RWPE1 (cell line): ENCODE data around the gene SRP14.
"Not testable (repeated sequence)": the region's sequence is repeated elsewhere in the genome, so short reads cannot be mapped to it uniquely, and the experiment has no call there.

ENCODE experiments used
- CTCF ChIA-PET: fragments of 350-600 bp; sonication (Branson Sonifier 250); formaldehyde crosslinking; extraction: SDS; loops from one replicate; lab custom pipeline; 2021; lab: Yijun Ruan, JAX
- POLR2A ChIA-PET: fragments of 400-600 bp; formaldehyde crosslinking; extraction: SDS; loops from one replicate; lab custom pipeline; 2020; ENCODE audit warnings: antibody characterized with exemption; ENCODE audit not compliant: low non-redundant PET; lab: Yijun Ruan, JAX
- DNase-seq: peaks from one replicate; pipeline ENCODE4 v3.0.0; 2012; ENCODE audit warnings: low spot score
- H3K27ac ChIP-seq: fragments of 450-650 bp; 2 replicates; pipeline ENCODE4 v1.5.1; 2017
- TF ChIP-seq, protein P1 (sequence below): fragments of 450-650 bp; conservative IDR thresholded peaks from 2 replicates; pipeline ENCODE4 v1.5.1; 2017; ENCODE audit warnings: low read depth, mild to moderate bottlenecking

The SRP14 gene

GRCh38 chr15:40040293-40040635 is 1.3 kb upstream of the SRP14 start:
- no peak for DNase-seq
- CTCF ChIA-PET, result interaction anchor here (3.6 kb wide), 1 partner anchor 64 kb away, joined by 20 read pairs; no protein-coding TSS in a partner anchor
- peak overlapping the region; percentile 91; the same call in 1 of the 2 replicates for H3K27ac ChIP-seq
- TF ChIP-seq, protein P1, sequence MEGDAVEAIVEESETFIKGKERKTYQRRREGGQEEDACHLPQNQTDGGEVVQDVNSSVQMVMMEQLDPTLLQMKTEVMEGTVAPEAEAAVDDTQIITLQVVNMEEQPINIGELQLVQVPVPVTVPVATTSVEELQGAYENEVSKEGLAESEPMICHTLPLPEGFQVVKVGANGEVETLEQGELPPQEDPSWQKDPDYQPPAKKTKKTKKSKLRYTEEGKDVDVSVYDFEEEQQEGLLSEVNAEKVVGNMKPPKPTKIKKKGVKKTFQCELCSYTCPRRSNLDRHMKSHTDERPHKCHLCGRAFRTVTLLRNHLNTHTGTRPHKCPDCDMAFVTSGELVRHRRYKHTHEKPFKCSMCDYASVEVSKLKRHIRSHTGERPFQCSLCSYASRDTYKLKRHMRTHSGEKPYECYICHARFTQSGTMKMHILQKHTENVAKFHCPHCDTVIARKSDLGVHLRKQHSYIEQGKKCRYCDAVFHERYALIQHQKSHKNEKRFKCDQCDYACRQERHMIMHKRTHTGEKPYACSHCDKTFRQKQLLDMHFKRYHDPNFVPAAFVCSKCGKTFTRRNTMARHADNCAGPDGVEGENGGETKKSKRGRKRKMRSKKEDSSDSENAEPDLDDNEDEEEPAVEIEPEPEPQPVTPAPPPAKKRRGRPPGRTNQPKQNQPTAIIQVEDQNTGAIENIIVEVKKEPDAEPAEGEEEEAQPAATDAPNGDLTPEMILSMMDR, result no peak
- POLR2A ChIA-PET, result interaction anchor here (0.7 kb wide), 1 partner anchor 201 kb away, joined by 5 read pairs; no protein-coding TSS in a partner anchor

DNA sequence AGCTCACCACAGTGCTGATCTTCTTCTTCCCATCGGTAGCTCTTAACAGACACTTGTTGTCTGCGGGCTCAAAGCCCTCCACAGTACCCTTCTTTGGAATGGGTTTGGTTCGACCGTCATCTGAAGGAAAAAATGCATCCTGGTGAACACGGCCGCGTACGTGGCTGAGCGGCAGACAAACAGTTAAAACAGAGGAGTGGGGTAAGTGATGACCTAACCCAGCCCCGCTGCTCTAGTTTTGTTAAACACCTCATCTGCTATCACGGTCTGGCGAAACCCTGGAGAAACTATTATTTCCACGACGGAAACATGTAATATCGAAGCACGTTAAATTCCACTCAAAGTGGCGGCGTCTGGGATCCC is 725 bp downstream of the SRP14 start:
- CTCF ChIA-PET, result interaction anchor here (0.5 to 3.6 kb wide), 2 partner anchors 66 to 104 kb away, joined by 3 to 20 read pairs; no protein-coding TSS in a partner anchor
- DNase-seq, result no peak
- POLR2A ChIA-PET, result no interaction called here
- TF ChIP-seq, protein P1, result no peak
- H3K27ac ChIP-seq, result peak overlapping the region; percentile 91

DNA sequence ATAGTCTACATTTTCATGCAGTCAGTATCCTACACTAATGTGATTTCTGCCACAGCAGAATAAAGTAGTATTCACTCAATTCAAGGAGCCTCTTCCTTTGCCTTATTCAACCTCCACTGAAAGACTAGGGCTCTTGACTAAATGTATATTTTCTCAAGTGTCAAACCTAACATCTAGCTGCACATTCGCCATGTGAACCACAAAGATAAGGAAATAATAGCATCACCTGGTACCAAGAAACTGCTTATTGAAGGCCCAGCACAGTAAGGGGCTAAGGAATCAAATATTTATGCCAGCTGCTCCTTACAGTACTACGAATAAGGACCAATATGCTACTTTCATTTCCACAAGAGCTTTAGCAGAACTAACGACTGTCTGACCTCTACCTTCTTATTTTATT is 1.3 kb downstream of the SRP14 start:
- ChIA-PET CTCF (interaction anchor here (0.5 to 1.2 kb wide), 3 partner anchors 66 to 338 kb away, joined by 3 read pairs; no protein-coding TSS in a partner anchor), POLR2A (interaction anchor here (0.6 kb wide), 1 partner anchor 116 kb away, joined by 3 read pairs; no protein-coding TSS in a partner anchor)
- DNase-seq, result no peak
- TF ChIP-seq, protein P1, result no peak
- H3K27ac ChIP-seq, result no peak overlapping the region

DNA sequence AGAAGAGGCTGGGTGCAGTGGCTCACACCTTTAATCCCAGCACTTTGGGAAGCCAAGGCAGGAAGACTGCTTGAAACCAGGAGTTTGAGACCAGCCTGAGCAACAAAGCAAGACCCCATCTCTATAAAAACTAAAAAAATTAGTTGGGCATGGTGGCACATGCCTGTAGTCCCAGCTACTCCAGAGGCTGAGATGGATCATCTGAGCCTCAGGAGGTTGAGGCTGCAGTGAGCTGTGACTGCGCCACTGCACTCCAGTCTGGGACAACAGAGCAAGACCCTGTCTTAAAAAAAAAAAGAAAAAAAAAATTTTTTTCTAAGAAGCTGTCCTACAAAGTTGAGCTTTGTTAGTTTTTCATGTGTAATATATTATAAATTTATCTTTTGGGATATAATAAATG is 3.8 kb downstream of the SRP14 start:
- POLR2A ChIA-PET, H3K27ac ChIP-seq, DNase-seq: not testable (repeated sequence)
- CTCF ChIA-PET, result interaction anchor here (0.6 to 1.1 kb wide), 3 partner anchors 69 to 156 kb away, joined by 3 to 6 read pairs (median 3); no protein-coding TSS in a partner anchor

DNA sequence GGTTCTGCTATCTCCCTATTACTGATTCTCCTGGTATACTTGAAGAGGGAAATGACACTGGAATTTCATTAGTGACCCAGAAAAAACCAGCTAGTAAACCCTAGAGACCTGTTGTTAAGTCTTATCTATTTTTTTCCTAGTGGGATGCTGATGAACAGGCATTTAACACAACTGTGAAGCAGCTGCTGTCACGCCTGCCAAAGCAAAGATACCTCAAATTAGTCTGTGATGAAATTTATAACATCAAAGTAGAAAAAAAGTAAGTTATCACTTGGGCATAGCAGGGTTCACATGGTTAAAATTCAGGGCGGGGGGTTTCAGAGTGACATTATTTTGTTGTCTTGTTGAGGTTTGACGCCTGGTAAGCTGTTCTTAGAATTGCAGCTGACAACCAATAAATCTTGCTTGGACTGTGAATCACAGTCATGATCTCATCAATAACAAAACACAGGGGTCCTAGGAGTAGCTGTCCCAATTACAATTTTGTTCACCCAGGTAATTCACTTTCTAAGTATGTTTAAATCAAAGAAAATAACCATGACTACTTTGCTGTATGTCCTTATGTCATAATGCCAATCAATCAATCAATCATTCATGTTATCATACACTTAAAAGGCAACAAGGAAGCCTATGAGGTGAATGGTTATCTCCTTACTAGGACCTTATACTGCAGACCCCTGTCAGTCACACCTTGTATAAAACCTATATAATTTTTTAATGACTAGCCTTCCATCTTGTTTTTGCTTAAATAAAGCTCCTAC is 4.6 kb downstream of the SRP14 start:
- ChIA-PET CTCF (interaction anchor here (0.6 kb wide), 1 partner anchor 157 kb away, joined by 3 read pairs; no protein-coding TSS in a partner anchor), POLR2A (no interaction called here)
- H3K27ac ChIP-seq, result no peak overlapping the region
- TF ChIP-seq, protein P1, result no peak
- no peak for DNase-seq

DNA sequence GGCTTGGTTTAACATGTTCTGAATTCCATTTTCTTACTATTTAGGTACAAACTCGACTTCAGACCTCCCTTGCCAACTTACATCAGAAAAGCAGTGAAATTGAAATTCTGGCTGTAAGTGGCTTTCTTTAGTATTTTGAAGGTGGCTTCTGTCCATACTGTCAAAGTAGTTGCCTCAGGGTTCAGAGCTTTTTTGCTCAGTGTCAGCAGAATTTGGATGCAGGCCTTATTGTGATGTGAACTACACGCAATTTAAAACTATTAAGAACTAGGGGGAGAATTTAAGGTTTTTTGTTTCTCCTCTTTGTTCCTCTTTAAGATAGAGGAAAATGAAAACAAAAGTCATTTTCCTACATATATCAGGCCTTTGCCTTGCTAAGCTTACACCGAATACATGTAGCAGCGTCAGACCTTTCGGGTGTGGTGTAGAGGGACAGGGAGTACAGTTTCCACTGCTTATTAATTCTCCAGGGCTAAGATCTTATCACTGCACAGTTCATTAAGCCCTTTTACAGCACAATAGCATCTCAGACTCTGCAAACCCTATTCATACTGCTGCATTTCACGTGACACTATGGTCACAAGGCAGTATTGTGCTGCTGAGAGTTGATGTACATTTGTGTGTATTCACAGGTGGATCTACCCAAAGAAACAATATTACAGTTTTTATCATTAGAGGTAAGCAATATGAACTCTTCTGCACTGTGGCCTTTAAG is 6.7 kb downstream of the SRP14 start:
- TF ChIP-seq, protein P1, result no peak
- no peak for DNase-seq
- no peak overlapping the region for H3K27ac ChIP-seq
- POLR2A ChIA-PET, result interaction anchor here (0.6 kb wide), 1 partner anchor 17 kb away, joined by 4 read pairs; no protein-coding TSS in a partner anchor
- CTCF ChIA-PET, result interaction anchor here (1.0 kb wide), 1 partner anchor 242 kb away, joined by 4 read pairs; no protein-coding TSS in a partner anchor
